SK-N-SH (cell line): ENCODE results near the gene ADAMTS17. TPM values are rescaled to one million over a fixed set of nuclear protein-coding genes. Genes with fewer than 3 reads are reported as not detected.

Experiments
- CTCF ChIA-PET: fragments of 300-600, 350-600 bp; formaldehyde crosslinking; extraction: SDS; loops from one replicate; lab custom pipeline; 2021; lab: Yijun Ruan, JAX
- POLR2A ChIA-PET: fragments of 350-600 bp; sonication (Branson Sonifier 250); formaldehyde crosslinking; extraction: SDS; loops from one replicate; lab custom pipeline; 2020; ENCODE audit warnings: antibody characterized with exemption, inconsistent platforms; lab: Yijun Ruan, JAX
- DNase-seq: peaks from one replicate; pipeline ENCODE4 v3.0.0; 2012
- H2AFZ ChIP-seq: fragments of 200-600 bp; sonication (generic); 2 replicates; pipeline ENCODE4 v1.8.1; 2016; ENCODE audit warnings: antibody characterized with exemption, mild to moderate bottlenecking, low read depth
- H3F3A ChIP-seq: fragments of 200-600 bp; sonication (generic); replicated peaks from 2 replicates; pipeline ENCODE3; 2016; ENCODE audit warnings: antibody characterized with exemption, mild to moderate bottlenecking; ENCODE audit not compliant: insufficient read depth
- H3K27ac ChIP-seq, 2 experiments: fragments of 200-500 bp in 1 of 2; fragments of 200-600 bp in 1 of 2; sonication (Bioruptor generic) in 1 of 2; sonication (generic), shearing (Covaris generic) in 1 of 2; 2 replicates each; pipeline versions ENCODE4 v1.5.1 to v1.6.1; 2014 to 2016; ENCODE audit warnings: low read depth in 2 of 2, inconsistent platforms in 1 of 2, low read length in 1 of 2, mild to moderate bottlenecking in 1 of 2, mixed read lengths in 1 of 2
- H3K27me3 ChIP-seq: fragments of 200-600 bp; sonication (generic), shearing (Covaris generic); 2 replicates; pipeline ENCODE4 v1.6.1; 2016; ENCODE audit warnings: mixed run types; ENCODE audit not compliant: insufficient read depth
- H3K36me3 ChIP-seq, 2 experiments: fragments of 200-500 bp in 1 of 2; fragments of 200-600 bp in 1 of 2; sonication (Bioruptor generic) in 1 of 2; sonication (generic) in 1 of 2; replicated peaks in 1 of 2; 2 replicates each; pipeline versions ENCODE3 to v1.5.1; 2014 to 2016; ENCODE audit warnings: low read length in 1 of 2, mild to moderate bottlenecking in 1 of 2; ENCODE audit not compliant: insufficient read depth in 2 of 2, control insufficient read depth in 1 of 2
- H3K4me1 ChIP-seq, 2 experiments: fragments of 200-500 bp in 1 of 2; fragments of 200-600 bp in 1 of 2; sonication (Bioruptor generic) in 1 of 2; sonication (generic), shearing (Covaris generic) in 1 of 2; 2 replicates each; pipeline versions ENCODE4 v1.5.1 to v1.6.1; 2014 to 2016; ENCODE audit warnings: low read depth in 1 of 2, low read length in 1 of 2, mixed run types in 1 of 2; ENCODE audit not compliant: insufficient read depth in 2 of 2, control insufficient read depth in 1 of 2
- H3K4me2 ChIP-seq: fragments of 200-600 bp; sonication (generic), shearing (Covaris generic); 2 replicates; pipeline ENCODE4 v1.6.1; 2017; ENCODE audit warnings: mixed run types
- H3K4me3 ChIP-seq, 2 experiments: fragments of 200-500 bp in 1 of 2; fragments of 200-600 bp in 1 of 2; sonication (Bioruptor generic) in 1 of 2; sonication (generic), shearing (Covaris generic) in 1 of 2; 2 replicates each; pipeline versions ENCODE4 v1.5.1 to v1.8.1; 2014 to 2016; ENCODE audit warnings: low read depth in 2 of 2, inconsistent platforms in 1 of 2, low read length in 1 of 2, mild to moderate bottlenecking in 1 of 2, mixed read lengths in 1 of 2, moderate library complexity in 1 of 2
- H3K79me2 ChIP-seq: fragments of 200-600 bp; sonication (generic); 2 replicates; pipeline ENCODE4 v1.8.1; 2017; ENCODE audit warnings: mild to moderate bottlenecking; ENCODE audit not compliant: insufficient read depth
- H3K9ac ChIP-seq: fragments of 200-600 bp; sonication (generic); 2 replicates; pipeline ENCODE4 v1.6.1; 2017; ENCODE audit warnings: mixed run types
- H3K9me2 ChIP-seq: fragments of 200-600 bp; sonication (generic); 2 replicates; pipeline ENCODE4 v1.6.1; 2017; ENCODE audit warnings: mixed run types
- H3K9me3 ChIP-seq: fragments of 200-600 bp; sonication (generic); 2 replicates; pipeline ENCODE4 v1.6.1; 2017; ENCODE audit warnings: mixed run types, mild to moderate bottlenecking, moderate library complexity
- H4K20me1 ChIP-seq: fragments of 200-600 bp; sonication (generic); 2 replicates; pipeline ENCODE4 v1.6.1; 2017; ENCODE audit warnings: mild to moderate bottlenecking, mixed run types; ENCODE audit not compliant: insufficient read depth
- CHD2 ChIP-seq: fragments of 150-350 bp; IDR thresholded peaks from 2 replicates; pipeline ENCODE4 v1.6.1; 2018; ENCODE audit warnings: low read length; ENCODE audit not compliant: partially characterized antibody
- CTCF ChIP-seq: fragments of 200-600 bp; sonication (generic); IDR thresholded peaks from 2 replicates; pipeline ENCODE4 v1.6.1; 2017; ENCODE audit warnings: antibody characterized with exemption, mild to moderate bottlenecking, moderate library complexity
- FOXJ3 ChIP-seq: sonication (generic); formaldehyde crosslinking; IDR thresholded peaks from 2 replicates; pipeline ENCODE4 v1.5.1; 2020; ENCODE audit warnings: mild to moderate bottlenecking, missing genetic modification reagents
- GABPA ChIP-seq: IDR thresholded peaks from 2 replicates; pipeline ENCODE4 v1.4.0; 2012; ENCODE audit warnings: low read depth, mild to moderate bottlenecking
- NFIC ChIP-seq: IDR thresholded peaks from 2 replicates; pipeline ENCODE4 v1.4.0; 2012; ENCODE audit warnings: borderline replicate concordance
- REST ChIP-seq: IDR thresholded peaks from 2 replicates; pipeline ENCODE4 v1.6.1; 2012; ENCODE audit warnings: mild to moderate bottlenecking, low read depth, low read length, moderate library complexity
- SIN3A ChIP-seq: IDR thresholded peaks from 2 replicates; pipeline ENCODE4 v1.6.1; 2012; ENCODE audit warnings: low read depth, mild to moderate bottlenecking, low read length, moderate library complexity, borderline replicate concordance
- SMC3 ChIP-seq: IDR thresholded peaks from 2 replicates; pipeline ENCODE4 v1.6.1; 2012; ENCODE audit warnings: low read depth, low read length, improper control_type of control experiment
- TEAD4 ChIP-seq: IDR thresholded peaks from 2 replicates; pipeline ENCODE4 v1.4.0; 2012; ENCODE audit warnings: mild to moderate bottlenecking, borderline replicate concordance; ENCODE audit not compliant: insufficient read depth
- ZBTB33 ChIP-seq: IDR thresholded peaks from 2 replicates; pipeline ENCODE4 v1.4.0; 2012; ENCODE audit warnings: low read depth, borderline replicate concordance
- WGBS: methylation state at CpG from one replicate; pipeline ENCODE4 v1.1.6; 2017; ENCODE audit warnings: low lambda C conversion rate; 5-methylcytosine and 5-hydroxymethylcytosine counted together
- polyA plus RNA-seq, 3 experiments: library from polyadenylated mRNA; depleted of rRNA; stranded (reverse); fragments of >200 nt; gene quantifications; 2 replicates each; pipeline ENCODE4 v1.2.3, GENCODE V29; 2012

ADAMTS17 gene
- polyA plus RNA-seq, 1 of the 3 experiments (the other 2 are of a cell fraction): not detected

GRCh38 chr15:99956022-99956775 is 385.6 kb downstream of the ADAMTS17 start:
- H3K9me2 ChIP-seq: no peaks in the 10 kb centered on the region
- ChIA-PET CTCF (interaction anchor here (1.2 kb wide), 1 partner anchor 385 kb away, joined by 3 read pairs; no protein-coding TSS in a partner anchor), POLR2A (no interaction called here)
- WGBS: 56% methylated on average over 11 of the region's 11 CpGs
- H3K27me3 ChIP-seq: no peaks in the 10 kb centered on the region
- no peak overlapping the region for H3K9ac ChIP-seq
- H3K79me2 ChIP-seq: no peaks in the 10 kb centered on the region
- H4K20me1 ChIP-seq: no peaks in the 10 kb centered on the region
- no peaks in the 10 kb centered on the region for H3K36me3 ChIP-seq
- H3K4me1 ChIP-seq: peaks cover 0 to 3% of the 10 kb centered on the region in 2 experiments; a peak in 1 of 4 replicates
- no peak overlapping the region for H2AFZ ChIP-seq
- H3K4me3 ChIP-seq: no peak overlapping the region
- no peak overlapping the region for H3K4me2 ChIP-seq
- DNase-seq: no peak
- no peaks in the 10 kb centered on the region for H3F3A ChIP-seq
- TF ChIP-seq GABPA (no peak), TEAD4 (no peak), FOXJ3 (CRISPR knock-in tag) (no peak), CTCF (no peak), SMC3 (no peak), REST (no peak), ZBTB33 (no peak), NFIC (no peak), CHD2 (no peak), SIN3A (no peak)
- H3K9me3 ChIP-seq: no peaks in the 10 kb centered on the region
- no peak overlapping the region for H3K27ac ChIP-seq
